ENCODE results near the gene FAM193B.

Gene FAM193B

GRCh38 chr5:177471610-177472356, 82.6 kb downstream of the FAM193B start:
- H3K4me3 ChIP-seq (ENCODE audit: low read depth, low read length), result peak overlapping the region; percentile 81
- TF ChIP-seq, protein P1, sequence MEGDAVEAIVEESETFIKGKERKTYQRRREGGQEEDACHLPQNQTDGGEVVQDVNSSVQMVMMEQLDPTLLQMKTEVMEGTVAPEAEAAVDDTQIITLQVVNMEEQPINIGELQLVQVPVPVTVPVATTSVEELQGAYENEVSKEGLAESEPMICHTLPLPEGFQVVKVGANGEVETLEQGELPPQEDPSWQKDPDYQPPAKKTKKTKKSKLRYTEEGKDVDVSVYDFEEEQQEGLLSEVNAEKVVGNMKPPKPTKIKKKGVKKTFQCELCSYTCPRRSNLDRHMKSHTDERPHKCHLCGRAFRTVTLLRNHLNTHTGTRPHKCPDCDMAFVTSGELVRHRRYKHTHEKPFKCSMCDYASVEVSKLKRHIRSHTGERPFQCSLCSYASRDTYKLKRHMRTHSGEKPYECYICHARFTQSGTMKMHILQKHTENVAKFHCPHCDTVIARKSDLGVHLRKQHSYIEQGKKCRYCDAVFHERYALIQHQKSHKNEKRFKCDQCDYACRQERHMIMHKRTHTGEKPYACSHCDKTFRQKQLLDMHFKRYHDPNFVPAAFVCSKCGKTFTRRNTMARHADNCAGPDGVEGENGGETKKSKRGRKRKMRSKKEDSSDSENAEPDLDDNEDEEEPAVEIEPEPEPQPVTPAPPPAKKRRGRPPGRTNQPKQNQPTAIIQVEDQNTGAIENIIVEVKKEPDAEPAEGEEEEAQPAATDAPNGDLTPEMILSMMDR (IDR thresholded peaks at IDR 0.05; ENCODE audit: control insufficient read depth, extremely low read depth, insufficient read depth), result no peak
- no peak for DNase-seq (ENCODE audit: low read depth)

GRCh38 chr5:177470759-177471536, 83.4 kb downstream of the FAM193B start:
- H3K4me3 ChIP-seq (ENCODE audit: low read depth, low read length), result no peak overlapping the region
- no peak for DNase-seq (ENCODE audit: low read depth)
- TF ChIP-seq, protein P1 (IDR thresholded peaks at IDR 0.05; ENCODE audit: control insufficient read depth, extremely low read depth, insufficient read depth), result no peak
